ENCODE data around the gene CUL5.
"Not testable (repeated sequence)": the region's sequence is repeated elsewhere in the genome, so short reads cannot be mapped to it uniquely, and the experiment has no call there.

DNA sequence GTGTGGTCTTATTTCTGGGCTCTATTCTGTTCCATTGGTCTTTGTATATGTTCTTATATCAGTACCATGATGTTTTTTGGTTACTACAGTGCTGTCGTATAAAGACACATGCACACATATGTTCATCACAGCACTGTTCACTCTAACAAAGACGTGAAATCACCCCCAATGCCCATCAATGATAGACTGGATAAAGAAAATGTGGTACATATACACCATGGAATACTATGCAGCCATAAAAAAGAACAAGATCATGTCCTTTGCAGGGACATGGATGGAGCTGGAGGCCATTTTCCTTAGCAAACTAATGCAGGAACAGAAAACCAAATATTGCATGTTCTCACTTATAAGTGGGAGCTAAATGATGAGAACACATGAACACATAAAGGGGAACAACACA lies 22.9 kb downstream of the CUL5 start:
- TF ChIP-seq, protein P1, sequence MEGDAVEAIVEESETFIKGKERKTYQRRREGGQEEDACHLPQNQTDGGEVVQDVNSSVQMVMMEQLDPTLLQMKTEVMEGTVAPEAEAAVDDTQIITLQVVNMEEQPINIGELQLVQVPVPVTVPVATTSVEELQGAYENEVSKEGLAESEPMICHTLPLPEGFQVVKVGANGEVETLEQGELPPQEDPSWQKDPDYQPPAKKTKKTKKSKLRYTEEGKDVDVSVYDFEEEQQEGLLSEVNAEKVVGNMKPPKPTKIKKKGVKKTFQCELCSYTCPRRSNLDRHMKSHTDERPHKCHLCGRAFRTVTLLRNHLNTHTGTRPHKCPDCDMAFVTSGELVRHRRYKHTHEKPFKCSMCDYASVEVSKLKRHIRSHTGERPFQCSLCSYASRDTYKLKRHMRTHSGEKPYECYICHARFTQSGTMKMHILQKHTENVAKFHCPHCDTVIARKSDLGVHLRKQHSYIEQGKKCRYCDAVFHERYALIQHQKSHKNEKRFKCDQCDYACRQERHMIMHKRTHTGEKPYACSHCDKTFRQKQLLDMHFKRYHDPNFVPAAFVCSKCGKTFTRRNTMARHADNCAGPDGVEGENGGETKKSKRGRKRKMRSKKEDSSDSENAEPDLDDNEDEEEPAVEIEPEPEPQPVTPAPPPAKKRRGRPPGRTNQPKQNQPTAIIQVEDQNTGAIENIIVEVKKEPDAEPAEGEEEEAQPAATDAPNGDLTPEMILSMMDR (conservative IDR thresholded peaks at IDR 0.05 in 1 of 2, IDR thresholded peaks at IDR 0.05 in 1 of 2; ENCODE audit: low read depth in 1 of 2, low read length in 2 of 2), result not testable (repeated sequence)
- not testable (repeated sequence) for TF ChIP-seq EZH2 (IDR thresholded peaks at IDR 0.05; ENCODE audit: low read length, missing control alignments)

All from fibroblast of lung (primary cell).